Measurements from ENCODE around the gene KLC4. TPM values are rescaled to one million over a fixed set of nuclear protein-coding genes. Genes with fewer than 3 reads are reported as not detected.

Gene KLC4
- total RNA-seq, 2 experiments from 2014 or later, result 12.0 to 12.3 TPM

DNA sequence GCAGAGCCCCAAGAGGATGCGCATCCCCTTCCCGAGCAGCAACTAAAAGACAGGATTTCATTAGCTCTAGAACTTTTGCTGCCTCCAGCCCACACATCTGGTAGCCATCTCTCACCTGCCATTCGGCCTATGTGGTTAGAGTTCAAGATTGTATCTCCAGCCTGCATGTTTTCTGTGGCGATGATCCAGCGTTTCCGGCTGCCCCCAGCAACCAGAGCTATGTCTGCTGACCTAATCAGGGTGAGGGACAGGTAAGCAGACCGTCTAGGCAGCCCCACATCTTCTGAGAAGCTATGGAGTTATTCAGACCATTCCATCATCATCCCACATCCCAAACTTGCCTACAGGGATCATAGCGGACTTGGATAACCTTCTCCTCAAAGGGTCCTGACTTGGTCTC, 3.5 kb upstream of the KLC4 start:
- no peak overlapping the region for H3K4me3 Mint-ChIP-seq

DNA sequence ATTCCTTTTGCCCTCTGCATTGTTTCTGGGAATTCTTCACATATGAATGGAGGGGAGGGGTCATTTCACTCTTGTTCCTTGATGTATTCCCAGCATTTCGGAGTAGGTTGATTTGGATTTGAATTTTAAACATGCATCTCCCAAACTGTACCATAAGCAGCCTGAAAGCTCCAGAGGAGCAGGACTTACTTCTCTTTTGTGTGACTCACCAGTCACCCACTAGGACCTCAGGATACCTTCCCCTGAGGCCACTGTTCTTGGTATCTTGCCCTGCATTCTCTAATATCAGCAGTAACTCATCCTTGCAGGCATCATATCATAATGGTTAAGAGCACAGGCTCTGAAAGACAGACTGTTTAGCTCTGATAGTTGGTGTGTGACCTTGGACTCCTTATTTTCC, 900 bp upstream of the KLC4 start:
- CTCF ChIA-PET, result interaction anchor here (0.6 to 2.3 kb wide), 2 partner anchors 85 to 596 kb away, joined by 4 to 8 read pairs; no protein-coding TSS in a partner anchor
- Mint-ChIP-seq H3K36me3 (ENCODE audit: low read depth) (peaks cover 22% of the 10 kb centered on the region), H3K27ac (peak overlapping the region; percentile 93), H3K4me3 (peak overlapping the region; percentile 86), H3K4me1 (ENCODE audit: low read depth) (peaks cover 33% of the 10 kb centered on the region), H3K9me3 (no peaks in the 10 kb centered on the region), H3K27me3 (ENCODE audit: low read depth) (no peaks in the 10 kb centered on the region)
- intact Hi-C loops (cut with micrococcal nuclease), result loop anchor here (2.0 to 5.0 kb wide), 3 partner anchors 158 to 569 kb away; partner anchors contain the start of genes BICRAL and GTPBP2
- no peak for DNase-seq

More for the DNA sequence above, 3.5 kb upstream of the KLC4 start:
- H3K27me3 Mint-ChIP-seq (ENCODE audit: low read depth), result no peaks in the 10 kb centered on the region
- intact Hi-C loops (cut with micrococcal nuclease), result loop anchor here (5.0 kb wide), 2 partner anchors 274 to 571 kb away; partner anchors contain the start of genes BICRAL and GTPBP2
- H3K36me3 Mint-ChIP-seq (ENCODE audit: low read depth), result peaks cover 20% of the 10 kb centered on the region
- no peak overlapping the region for H3K27ac Mint-ChIP-seq
- H3K9me3 Mint-ChIP-seq, result no peaks in the 10 kb centered on the region
- no peak for DNase-seq
- peaks cover 49% of the 10 kb centered on the region for H3K4me1 Mint-ChIP-seq (ENCODE audit: low read depth)
- CTCF ChIA-PET, result interaction anchor here (1.0 to 1.3 kb wide), 2 partner anchors 83 to 154 kb away, joined by 3 read pairs; no protein-coding TSS in a partner anchor

DNA sequence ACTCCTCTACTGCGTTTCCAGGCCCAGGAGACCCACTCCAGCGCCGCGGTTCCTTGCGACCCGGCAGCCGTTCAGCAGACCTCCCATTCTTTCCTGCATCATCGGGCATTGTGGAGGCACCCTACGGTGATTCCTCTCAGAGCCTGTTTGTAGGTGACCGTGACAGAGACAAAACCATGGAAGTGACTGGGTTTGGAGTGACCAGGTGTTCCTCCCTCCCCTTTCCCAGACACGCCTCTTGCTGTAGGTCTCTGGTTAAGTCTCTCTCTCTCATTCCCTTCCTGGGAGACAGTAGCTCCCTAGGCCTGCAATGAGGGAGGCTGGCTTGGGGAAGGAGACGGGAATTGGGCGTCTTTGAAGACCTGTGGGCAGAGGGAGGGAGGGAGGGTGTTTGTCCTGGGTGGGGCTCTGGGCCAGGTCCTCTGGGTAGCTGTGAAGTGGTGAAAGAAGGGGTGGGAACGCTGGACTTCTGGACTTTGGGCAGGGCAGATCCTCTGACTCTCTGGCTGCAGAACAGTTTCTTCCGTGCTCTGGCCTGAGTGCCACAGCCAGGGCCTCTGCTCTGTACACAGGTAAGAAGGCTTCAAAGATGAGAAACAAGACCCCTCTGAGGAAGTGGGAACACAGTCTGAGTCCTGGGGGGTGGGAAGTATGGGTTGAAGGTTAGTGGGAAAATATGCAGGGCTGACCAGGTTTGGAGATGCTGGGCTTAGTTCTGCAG, 763 bp downstream of the KLC4 start:
- Mint-ChIP-seq H3K4me1 (ENCODE audit: low read depth) (peaks cover 29% of the 10 kb centered on the region), H3K9me3 (no peaks in the 10 kb centered on the region), H3K4me3 (peak overlapping the region; percentile 86), H3K27ac (peak overlapping the region; percentile 93), H3K27me3 (ENCODE audit: low read depth) (no peaks in the 10 kb centered on the region), H3K36me3 (ENCODE audit: low read depth) (peaks cover 18% of the 10 kb centered on the region)
- no peak for DNase-seq
- CTCF ChIA-PET, result interaction anchor here (2.3 kb wide), 1 partner anchor 83 kb away, joined by 8 read pairs; no protein-coding TSS in a partner anchor
- intact Hi-C loops (cut with micrococcal nuclease), result no loop called here

DNA sequence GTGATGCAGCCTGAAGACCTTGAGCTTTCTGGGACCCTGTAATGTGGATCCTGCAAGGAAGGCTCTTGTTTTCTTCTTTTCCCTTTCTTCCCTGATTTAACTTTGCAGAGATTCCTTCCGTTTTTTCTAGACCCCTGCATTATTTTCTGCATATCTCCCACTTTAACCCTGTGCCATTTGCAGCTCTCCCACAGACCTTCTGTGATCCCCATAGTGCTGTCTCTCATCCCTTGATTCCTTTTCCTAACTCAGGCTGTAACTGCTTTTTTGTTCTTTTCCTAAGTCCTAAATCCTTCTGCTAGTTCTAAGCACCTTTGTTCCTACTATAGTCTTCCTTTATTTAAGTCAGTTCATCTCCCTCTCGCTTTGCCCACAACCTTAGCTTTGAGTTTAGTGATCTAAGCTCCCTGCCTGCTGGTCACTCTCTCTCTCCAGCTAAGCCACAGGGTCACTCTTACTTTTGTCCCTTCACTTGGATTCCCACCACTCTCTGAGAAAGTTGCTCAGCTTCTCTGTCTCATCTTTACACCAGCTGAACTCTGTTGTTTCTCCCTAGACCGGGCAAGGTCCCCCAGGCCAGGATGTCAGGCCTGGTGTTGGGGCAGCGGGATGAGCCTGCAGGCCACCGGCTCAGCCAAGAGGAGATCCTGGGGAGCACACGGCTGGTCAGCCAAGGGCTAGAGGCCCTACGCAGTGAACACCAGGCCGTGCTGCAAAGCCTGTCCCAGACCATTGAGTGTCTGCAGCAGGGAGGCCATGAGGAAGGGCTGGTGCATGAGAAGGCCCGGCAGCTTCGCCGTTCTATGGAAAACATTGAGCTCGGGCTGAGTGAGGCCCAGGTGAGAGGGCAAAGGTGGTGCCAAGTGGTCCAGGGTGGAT, 1.6 kb downstream of the KLC4 start:
- intact Hi-C loops (cut with micrococcal nuclease), result no loop called here
- no peak overlapping the region for H3K27ac Mint-ChIP-seq

DNA sequence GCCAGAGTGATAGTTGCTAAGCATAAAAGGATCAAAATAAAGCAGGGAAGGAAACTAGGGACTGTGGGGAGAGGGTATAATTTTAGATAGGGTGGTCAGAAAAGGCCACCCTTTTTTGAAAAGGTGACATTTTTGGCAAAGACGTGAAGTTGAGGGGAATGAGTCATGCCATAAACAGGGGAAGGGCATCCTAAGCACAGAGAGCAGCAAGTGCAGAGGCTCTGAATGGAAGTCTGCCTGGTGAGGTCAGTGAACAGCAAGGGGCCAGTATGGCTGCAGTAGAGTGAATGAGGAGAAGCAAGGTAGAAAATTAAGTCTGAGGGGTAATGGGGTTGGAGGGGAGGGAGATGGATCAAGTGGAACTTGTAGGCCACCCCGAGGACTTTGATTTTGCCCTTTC, 2.4 kb downstream of the KLC4 start:
- CTCF ChIA-PET, result no interaction called here
- H3K9me3 Mint-ChIP-seq, result no peaks in the 10 kb centered on the region
- H3K36me3 Mint-ChIP-seq (ENCODE audit: low read depth), result peaks cover 11% of the 10 kb centered on the region
- H3K4me1 Mint-ChIP-seq (ENCODE audit: low read depth), result peaks cover 29% of the 10 kb centered on the region
- intact Hi-C loops (cut with micrococcal nuclease), result no loop called here
- DNase-seq, result no peak
- no peaks in the 10 kb centered on the region for H3K27me3 Mint-ChIP-seq (ENCODE audit: low read depth)
- H3K27ac Mint-ChIP-seq, result no peak overlapping the region
- H3K4me3 Mint-ChIP-seq, result no peak overlapping the region

More for the DNA sequence above, 1.6 kb downstream of the KLC4 start:
- peak overlapping the region; percentile 86 for H3K4me3 Mint-ChIP-seq
- CTCF ChIA-PET, result interaction anchor here (1.0 kb wide), 1 partner anchor 9 kb away, joined by 6 read pairs; no protein-coding TSS in a partner anchor
- DNase-seq, result no peak
- peaks cover 29% of the 10 kb centered on the region for H3K4me1 Mint-ChIP-seq (ENCODE audit: low read depth)
- peaks cover 14% of the 10 kb centered on the region for H3K36me3 Mint-ChIP-seq (ENCODE audit: low read depth)
- H3K27me3 Mint-ChIP-seq (ENCODE audit: low read depth), result no peaks in the 10 kb centered on the region
- no peaks in the 10 kb centered on the region for H3K9me3 Mint-ChIP-seq

DNA sequence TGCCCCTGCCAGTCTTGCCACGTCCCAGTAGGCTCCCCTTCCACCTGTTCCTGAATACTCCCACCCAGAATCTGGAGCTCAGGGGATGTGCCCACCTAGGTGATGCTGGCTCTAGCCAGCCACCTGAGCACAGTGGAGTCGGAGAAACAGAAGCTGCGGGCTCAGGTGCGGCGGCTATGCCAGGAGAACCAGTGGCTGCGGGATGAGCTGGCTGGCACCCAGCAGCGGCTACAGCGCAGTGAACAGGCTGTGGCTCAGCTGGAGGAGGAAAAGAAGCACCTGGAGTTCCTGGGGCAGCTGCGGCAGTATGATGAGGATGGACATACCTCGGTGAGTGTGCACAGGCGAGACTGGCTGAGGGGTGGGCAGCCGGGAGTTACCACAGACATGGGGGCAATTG, 3.4 kb downstream of the KLC4 start:
- Mint-ChIP-seq H3K27ac (no peak overlapping the region), H3K9me3 (no peaks in the 10 kb centered on the region), H3K4me1 (ENCODE audit: low read depth) (peaks cover 25% of the 10 kb centered on the region), H3K27me3 (ENCODE audit: low read depth) (no peaks in the 10 kb centered on the region), H3K4me3 (no peak overlapping the region), H3K36me3 (ENCODE audit: low read depth) (peaks cover 4% of the 10 kb centered on the region)
- DNase-seq, result no peak
- CTCF ChIA-PET, result interaction anchor here (0.6 to 2.2 kb wide), 3 partner anchors 8 to 191 kb away, joined by 3 to 7 read pairs (median 3); no protein-coding TSS in a partner anchor
- intact Hi-C loops (cut with micrococcal nuclease), result no loop called here

DNA sequence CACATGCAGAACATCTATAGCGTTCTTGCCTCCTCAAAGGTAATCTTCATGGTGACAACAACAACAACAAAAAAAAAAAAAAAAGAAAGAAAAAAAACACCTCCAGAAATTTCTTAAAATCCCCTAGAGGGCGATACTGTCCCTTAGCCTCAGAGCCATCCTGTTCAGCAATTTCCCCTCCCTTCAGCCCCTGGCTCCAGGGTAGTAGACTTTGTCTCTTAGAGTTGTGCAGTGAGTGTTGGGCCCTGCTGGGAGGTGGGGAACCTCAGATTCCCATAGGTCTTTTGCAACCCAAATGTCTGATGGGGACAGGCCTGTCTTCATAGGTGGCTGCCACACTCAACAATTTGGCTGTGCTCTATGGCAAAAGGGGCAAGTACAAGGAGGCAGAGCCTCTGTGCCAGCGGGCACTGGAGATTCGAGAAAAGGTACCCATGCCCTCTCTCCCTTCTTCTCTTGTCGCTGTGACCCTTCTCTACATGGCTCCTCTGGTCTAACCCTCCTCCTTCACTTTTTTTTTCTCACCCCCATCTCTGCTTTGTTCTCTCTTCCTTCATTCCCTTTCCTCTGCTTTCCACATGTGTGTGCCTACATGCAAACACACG, 10.7 kb downstream of the KLC4 start:
- Mint-ChIP-seq H3K36me3 (ENCODE audit: low read depth) (no peaks in the 10 kb centered on the region), H3K4me1 (ENCODE audit: low read depth) (no peaks in the 10 kb centered on the region), H3K4me3 (no peak overlapping the region), H3K27me3 (ENCODE audit: low read depth) (no peaks in the 10 kb centered on the region), H3K9me3 (no peaks in the 10 kb centered on the region), H3K27ac (no peak overlapping the region)
- CTCF ChIA-PET, result interaction anchor here (1.1 to 1.6 kb wide), 5 partner anchors 9 to 74 kb away, joined by 3 to 9 read pairs (median 6); no protein-coding TSS in a partner anchor
- intact Hi-C loops (cut with micrococcal nuclease), result loop anchor here (1.0 to 10.0 kb wide), 3 partner anchors 73 to 435 kb away; no protein-coding TSS in a partner anchor
- peak; percentile 37 for DNase-seq

DNA sequence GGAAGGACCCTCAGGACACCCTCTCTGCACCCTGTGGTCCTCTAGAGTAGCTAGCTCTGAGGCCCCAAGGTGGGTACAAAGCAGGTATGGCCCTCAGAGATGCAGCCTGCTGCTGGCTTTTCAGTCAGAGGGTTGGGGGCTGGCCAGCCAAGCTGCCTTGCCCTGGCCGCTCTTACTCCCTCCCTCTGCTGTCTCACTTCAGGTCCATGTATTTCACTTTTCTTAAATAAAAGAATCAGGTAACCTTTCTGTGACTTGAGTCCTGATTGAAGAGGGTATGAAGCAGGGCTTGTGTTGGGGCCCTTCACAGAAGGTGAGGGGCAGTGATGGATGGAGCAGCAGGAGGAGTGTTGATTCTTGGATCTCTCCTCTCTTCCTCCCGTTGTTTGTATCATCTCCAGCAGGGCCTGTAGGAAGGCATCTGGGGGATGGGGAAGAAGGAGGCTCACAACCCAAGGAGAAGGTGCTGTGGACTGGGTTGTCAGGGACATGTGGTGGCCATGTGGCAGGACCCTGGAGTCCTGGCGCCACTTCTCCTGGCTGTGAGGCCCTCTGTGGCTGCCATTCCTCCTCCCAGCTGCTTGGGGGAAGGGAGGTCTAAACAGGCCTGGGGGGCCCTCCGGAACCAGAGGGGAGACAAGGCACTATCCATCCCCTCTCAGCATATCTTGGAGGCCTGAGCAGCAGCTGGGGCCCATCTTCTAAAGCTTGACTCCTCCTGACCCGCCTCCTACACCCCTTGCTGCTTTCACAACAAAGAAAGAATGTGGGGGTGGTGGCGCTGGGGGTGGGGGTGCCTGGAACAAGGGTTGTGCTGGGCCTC, 15.6 kb downstream of the KLC4 start:
- DNase-seq, result no peak
- Mint-ChIP-seq H3K9me3 (no peaks in the 10 kb centered on the region), H3K36me3 (ENCODE audit: low read depth) (no peaks in the 10 kb centered on the region), H3K4me3 (peak overlapping the region; percentile 22), H3K4me1 (ENCODE audit: low read depth) (peaks cover 7% of the 10 kb centered on the region), H3K27me3 (ENCODE audit: low read depth) (peaks cover 14% of the 10 kb centered on the region), H3K27ac (no peak overlapping the region)
- intact Hi-C loops (cut with micrococcal nuclease), result loop anchor here (5.0 to 10.0 kb wide), 2 partner anchors 173 to 430 kb away; no protein-coding TSS in a partner anchor
- CTCF ChIA-PET, result interaction anchor here (1.2 to 2.9 kb wide), 2 partner anchors 68 kb away, joined by 6 to 16 read pairs; no protein-coding TSS in a partner anchor

DNA sequence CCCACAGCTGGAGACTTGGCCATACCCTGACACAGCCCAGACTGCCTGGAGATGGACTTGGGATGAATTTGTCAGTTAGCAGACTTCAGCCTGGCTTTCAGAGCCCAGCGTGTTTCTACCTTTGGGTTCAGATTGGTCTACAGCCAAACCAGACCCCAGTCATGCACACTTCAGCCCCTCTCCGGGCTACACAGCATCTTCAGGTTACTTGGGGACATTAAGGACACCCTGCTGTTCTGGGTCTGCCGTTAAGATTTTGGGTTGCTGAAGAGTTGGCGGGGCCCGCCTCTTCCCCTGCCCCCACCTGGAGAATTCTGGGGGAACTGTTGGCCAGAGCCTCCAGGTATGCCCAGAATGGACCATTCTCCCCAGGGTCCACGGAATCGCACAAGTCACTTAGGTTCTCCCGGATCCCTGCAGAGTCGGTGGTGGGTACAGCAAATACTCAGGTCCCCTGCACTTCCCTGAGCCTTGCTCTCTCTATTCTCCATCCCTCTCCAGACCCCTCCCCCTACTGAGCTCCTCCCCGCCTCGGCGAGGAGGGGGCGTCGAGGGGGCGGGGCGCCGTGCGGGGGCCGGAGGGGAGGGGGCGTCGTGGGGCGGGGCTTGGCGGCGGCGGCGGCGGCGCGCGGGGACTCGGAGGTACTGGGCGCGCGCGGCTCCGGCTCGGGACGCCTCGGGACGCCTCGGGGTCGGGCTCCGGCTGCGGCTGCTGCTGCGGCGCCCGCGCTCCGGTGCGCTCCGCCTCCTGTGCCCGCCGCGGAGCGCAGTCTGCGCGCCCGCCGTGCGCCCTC, 16.4 kb downstream of the KLC4 start, which contains the start of gene PTK7:
Gene PTK7, plus strand, starts transcription at position 645 of the 794 bp plus-strand sequence. CDS start 175 bp downstream, outside the sequence.
- no peak within 1 kb of the TSS for H3K27ac Mint-ChIP-seq
- peak within 1 kb of the TSS; percentile 65 for H3K4me3 Mint-ChIP-seq
- peaks cover 7% of the 10 kb centered on the region for H3K4me1 Mint-ChIP-seq (ENCODE audit: low read depth)
- no peaks in the 10 kb centered on the region for H3K9me3 Mint-ChIP-seq
- no peaks in the 10 kb centered on the region for H3K36me3 Mint-ChIP-seq (ENCODE audit: low read depth)
- CTCF ChIA-PET, result interaction anchor here (1.2 to 2.9 kb wide), 2 partner anchors 68 to 174 kb away, joined by 3 to 16 read pairs; no protein-coding TSS in a partner anchor
- intact Hi-C loops (cut with micrococcal nuclease), result loop anchor here (10.0 kb wide), 1 partner anchor 429 kb away; no protein-coding TSS in a partner anchor
- peak; percentile 33 for DNase-seq
- peaks cover 14% of the 10 kb centered on the region for H3K27me3 Mint-ChIP-seq (ENCODE audit: low read depth)

DNA sequence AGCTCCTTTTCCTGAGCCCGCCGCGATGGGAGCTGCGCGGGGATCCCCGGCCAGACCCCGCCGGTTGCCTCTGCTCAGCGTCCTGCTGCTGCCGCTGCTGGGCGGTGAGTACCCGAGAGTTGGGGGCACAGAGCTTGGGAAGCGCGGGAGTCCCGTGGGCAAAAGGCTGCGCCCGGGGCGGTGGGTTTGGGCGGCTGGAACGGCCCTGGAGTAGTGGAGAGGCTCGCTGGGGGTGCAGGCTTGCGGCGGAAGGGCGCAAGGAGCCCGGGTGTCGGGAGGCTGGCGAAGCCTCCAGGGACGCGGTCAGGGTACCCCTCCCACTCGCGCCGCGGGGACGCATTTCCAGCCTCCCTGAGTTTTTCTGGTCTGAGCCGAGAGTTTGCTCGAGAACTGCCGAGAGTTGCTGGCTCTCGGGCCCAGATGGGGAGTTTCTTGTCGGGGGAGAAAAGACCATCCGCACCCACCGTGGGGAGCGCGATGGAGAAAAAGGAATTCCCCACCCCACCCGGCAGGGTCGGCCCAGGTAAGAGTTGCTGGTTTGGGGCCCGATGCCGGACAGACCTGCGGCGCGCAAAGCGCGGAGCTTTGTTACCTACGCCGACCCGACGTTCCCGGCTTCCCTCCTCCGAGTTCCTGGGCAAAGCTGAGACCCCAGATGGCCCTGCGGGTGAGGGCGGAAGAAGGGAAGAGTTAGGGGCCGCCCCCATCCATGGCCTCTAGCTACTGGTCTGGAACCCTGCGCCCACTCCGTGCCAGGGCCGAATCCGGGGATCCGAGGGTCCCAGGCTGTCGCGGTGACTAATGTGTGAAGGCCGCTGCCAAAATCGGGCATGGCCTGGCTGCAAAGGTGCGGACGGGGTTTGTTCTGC, 17.3 kb downstream of the KLC4 start:
- DNase-seq, result no peak
- Mint-ChIP-seq H3K9me3 (no peaks in the 10 kb centered on the region), H3K4me3 (peak overlapping the region; percentile 65), H3K27me3 (ENCODE audit: low read depth) (peaks cover 14% of the 10 kb centered on the region), H3K4me1 (ENCODE audit: low read depth) (peaks cover 7% of the 10 kb centered on the region), H3K36me3 (ENCODE audit: low read depth) (no peaks in the 10 kb centered on the region), H3K27ac (no peak overlapping the region)
- intact Hi-C loops (cut with micrococcal nuclease), result loop anchor here (10.0 kb wide), 1 partner anchor 428 kb away; no protein-coding TSS in a partner anchor
- CTCF ChIA-PET, result interaction anchor here (0.5 to 2.9 kb wide), 3 partner anchors 26 to 175 kb away, joined by 3 to 16 read pairs (median 4); no protein-coding TSS in a partner anchor

All from activated naive CD4-positive, alpha-beta T cell treated with anti-CD3 and anti-CD28 coated beads for 36 hours (primary cell).